Tibial nerve (tissue), 4 donors: Measurements from ENCODE around the gene INPP5A. TPM values are rescaled to one million over a fixed set of nuclear protein-coding genes. Genes with fewer than 3 reads are reported as not detected.
A peak's percentile ranks its signal among the peaks of the same experiment; 100 is the strongest.

Experiments
- DNase-seq, 2 donors: peaks; one replicate each; pipeline ENCODE4 v3.0.0-alpha.2; 2019; ENCODE audit warnings: low spot score in 2 of 2
- H3K27ac ChIP-seq, 4 donors: fragments of 200-600 bp; sonication (generic) in 3 of 4; one replicate each; pipeline ENCODE4 v1.5.1; 2017 to 2019; ENCODE audit warnings: mild to moderate bottlenecking in 1 of 4
- H3K27me3 ChIP-seq, 2 donors: fragments of 200-600 bp; sonication (generic) in 1 of 2; one replicate each; pipeline versions ENCODE4 v1.5.1 to v1.6.0; 2017 to 2019
- H3K36me3 ChIP-seq, 3 donors: fragments of 200-600 bp; sonication (generic); one replicate each; pipeline ENCODE4 v1.5.1; 2018 to 2019
- H3K4me1 ChIP-seq, 4 donors: fragments of 200-600 bp; sonication (generic) in 3 of 4; one replicate each; pipeline ENCODE4 v1.5.1; 2017 to 2019
- H3K4me3 ChIP-seq, 4 donors: fragments of 200-600 bp; sonication (generic) in 3 of 4; one replicate each; pipeline ENCODE4 v1.5.1; 2017 to 2019; ENCODE audit warnings: mild to moderate bottlenecking in 1 of 4, moderate library complexity in 1 of 4
- H3K9me3 ChIP-seq, 4 donors: fragments of 200-600 bp; sonication (generic) in 3 of 4; one replicate each; pipeline ENCODE4 v1.5.1; 2017 to 2019
- CTCF ChIP-seq, 5 experiments: fragments of 200-600 bp in 3 of 5; fragments of 450-650 bp in 2 of 5; sonication (generic) in 3 of 5; IDR thresholded peaks; one replicate each; pipeline ENCODE4 v1.5.1; 2016 to 2019; ENCODE audit warnings: antibody characterized with exemption in 5 of 5, mild to moderate bottlenecking in 3 of 5, moderate library complexity in 2 of 5
- EP300 ChIP-seq, 2 donors: sonication (generic); formaldehyde crosslinking; IDR thresholded peaks; one replicate each; pipeline ENCODE4 v1.6.1; 2017; ENCODE audit warnings: antibody characterized with exemption in 2 of 2, mild to moderate bottlenecking in 1 of 2
- POLR2A ChIP-seq, 2 donors: fragments of 450-650 bp; IDR thresholded peaks; one replicate each; pipeline ENCODE4 v1.6.1; 2017; ENCODE audit warnings: antibody characterized with exemption in 2 of 2, mild to moderate bottlenecking in 2 of 2, moderate library complexity in 2 of 2
- WGBS, 2 donors: methylation state at CpG; one replicate each; pipeline ENCODE4 v1.1.5; 2018; 5-methylcytosine and 5-hydroxymethylcytosine counted together
- total RNA-seq, 4 donors: library from RNA; depleted of rRNA; stranded (reverse); fragments of >200 nt; gene quantifications; one replicate each; pipeline ENCODE4 v1.1.0, GENCODE V29; 2016

INPP5A gene
- total RNA-seq, 4 donors from 2014 or later: 73.8 to 101 (median 86.2) TPM

- Histone ChIP-seq H3K27me3 (peaks cover 6 to 53% of the 10 kb centered on the region in 2 donors), H3K4me3 (no peak overlapping the region)
- WGBS, 2 donors: 29% methylated on average over 55 to 106 of the region's 106 CpGs
Measured at GRCh38 chr10:132783940-132784865, 246.6 kb downstream of the INPP5A start.

GRCh38 chr10:132784866-132785722 is 247.5 kb downstream of the INPP5A start:
- DNase-seq: no peak
- no peak for TF ChIP-seq POLR2A (IDR thresholded peaks at IDR 0.05)
- TF ChIP-seq EP300 (IDR thresholded peaks at IDR 0.05): no peak
- no peak for TF ChIP-seq CTCF (IDR thresholded peaks at IDR 0.05)
- Histone ChIP-seq H3K4me1 (peaks cover 0 to 45% (median 24%) of the 10 kb centered on the region in 4 donors), H3K27me3 (peaks cover 6 to 62% of the 10 kb centered on the region in 2 donors), H3K27ac (no peak overlapping the region), H3K4me3 (peak overlapping the region in 3 of 4 donors; percentile 5 to 30 (median 12)), H3K36me3 (peaks cover 0 to 44% (median 9%) of the 10 kb centered on the region in 3 donors), H3K9me3 (peaks cover 0 to 5% (median 0%) of the 10 kb centered on the region in 4 donors)
- 7 to 10% methylated on average over 47 to 52 of the region's 111 CpGs for WGBS, 2 donors

More at GRCh38 chr10:132783940-132784865, 246.6 kb downstream of the INPP5A start:
- H3K4me1 ChIP-seq: peaks cover 0 to 45% (median 24%) of the 10 kb centered on the region in 4 donors
- TF ChIP-seq POLR2A (IDR thresholded peaks at IDR 0.05) (no peak), EP300 (IDR thresholded peaks at IDR 0.05) (no peak), CTCF (IDR thresholded peaks at IDR 0.05) (no peak)
- DNase-seq: no peak
- no peak overlapping the region for H3K27ac ChIP-seq
- peaks cover 0 to 52% (median 9%) of the 10 kb centered on the region in 3 donors for H3K36me3 ChIP-seq
- peaks cover 0 to 5% (median 0%) of the 10 kb centered on the region in 4 donors for H3K9me3 ChIP-seq

GRCh38 chr10:132785723-132786475 is 248.3 kb downstream of the INPP5A start, which contains the start of gene NKX6-2:
NKX6-2 (minus strand) TSS chr10:132786147; CDS start chr10:132785948, 199 bp downstream.
- 0 to 1% methylated on average over 10 to 45 of the region's 119 CpGs for WGBS, 2 donors
- peaks cover 0 to 5% (median 0%) of the 10 kb centered on the region in 4 donors for H3K9me3 ChIP-seq
- peaks cover 0 to 36% (median 9%) of the 10 kb centered on the region in 3 donors for H3K36me3 ChIP-seq
- peaks cover 0 to 45% (median 24%) of the 10 kb centered on the region in 4 donors for H3K4me1 ChIP-seq
- DNase-seq: no peak
- peak within 1 kb of the TSS; percentile 5 to 40 (median 12) for H3K4me3 ChIP-seq
- no peak within 1 kb of the TSS for H3K27ac ChIP-seq
- H3K27me3 ChIP-seq: peaks cover 6 to 70% of the 10 kb centered on the region in 2 donors
- TF ChIP-seq CTCF (IDR thresholded peaks at IDR 0.05) (no peak), EP300 (IDR thresholded peaks at IDR 0.05) (no peak), POLR2A (IDR thresholded peaks at IDR 0.05) (no peak)

GRCh38 chr10:132786476-132786883 is 248.9 kb downstream of the INPP5A start:
- peaks cover 6 to 70% of the 10 kb centered on the region in 2 donors for H3K27me3 ChIP-seq
- peak overlapping the region in 2 of 4 donors; percentile 11 to 40 for H3K4me3 ChIP-seq
- 3 to 7% methylated on average over 30 to 37 of the region's 58 CpGs for WGBS, 2 donors

More at GRCh38 chr10:132786476-132786883, 248.9 kb downstream of the INPP5A start:
- H3K36me3 ChIP-seq: peaks cover 0 to 30% (median 5%) of the 10 kb centered on the region in 3 donors
- TF ChIP-seq CTCF (IDR thresholded peaks at IDR 0.05) (no peak), POLR2A (IDR thresholded peaks at IDR 0.05) (no peak), EP300 (IDR thresholded peaks at IDR 0.05) (no peak)
- no peak for DNase-seq
- peaks cover 0 to 45% (median 24%) of the 10 kb centered on the region in 4 donors for H3K4me1 ChIP-seq
- H3K9me3 ChIP-seq: peaks cover 0 to 5% (median 0%) of the 10 kb centered on the region in 4 donors
- no peak overlapping the region for H3K27ac ChIP-seq
